Suppressor macrophage treated with lipopolysaccharide for 4 hours (primary cell): ENCODE measurements around the gene CIDEA.

Experiments
- DNase-seq: peaks from one replicate; pipeline ENCODE4 v3.0.0-alpha.2; 2020

CIDEA gene

GRCh38 chr18:12302391-12303147 lies 48.4 kb downstream of the CIDEA start:
- DNase-seq = no peak

GRCh38 chr18:12304351-12305210 lies 50.4 kb downstream of the CIDEA start:
- DNase-seq = no peak

GRCh38 chr18:12305211-12305610 lies 51.0 kb downstream of the CIDEA start:
- no peak for DNase-seq

GRCh38 chr18:12305930-12306629 lies 51.9 kb downstream of the CIDEA start:
- DNase-seq = no peak

- peak; percentile 62 for DNase-seq
Observed at GRCh38 chr18:12306752-12307700, 52.9 kb downstream of the CIDEA start.

- peak; percentile 91 for DNase-seq
Observed at GRCh38 chr18:12307701-12308385, 53.7 kb downstream of the CIDEA start, which contains the start of gene TUBB6. TSS of gene TUBB6 (plus strand) at chr18:12308241. CDS start at chr18:12308293, 52 bp downstream.

- peak; percentile 96 for DNase-seq
Observed at GRCh38 chr18:12308386-12309100, 54.4 kb downstream of the CIDEA start.

- peak; percentile 51 for DNase-seq
Observed at GRCh38 chr18:12309683-12310198, 55.6 kb downstream of the CIDEA start.

GRCh38 chr18:12310762-12311161 lies 56.6 kb downstream of the CIDEA start:
- DNase-seq = no peak

GRCh38 chr18:12312976-12313375 lies 58.8 kb downstream of the CIDEA start:
- DNase-seq = no peak

- no peak for DNase-seq
Observed at GRCh38 chr18:12313530-12314245, 59.5 kb downstream of the CIDEA start.

GRCh38 chr18:12314591-12315305 lies 60.6 kb downstream of the CIDEA start:
- DNase-seq = no peak

- no peak for DNase-seq
Observed at GRCh38 chr18:12315490-12315889, 61.3 kb downstream of the CIDEA start.

- no peak for DNase-seq
Observed at GRCh38 chr18:12315911-12316310, 61.8 kb downstream of the CIDEA start.

GRCh38 chr18:12317664-12318333 lies 63.6 kb downstream of the CIDEA start:
- peak; percentile 9 for DNase-seq

GRCh38 chr18:12318334-12318697 lies 64.2 kb downstream of the CIDEA start:
- no peak for DNase-seq

GRCh38 chr18:12318857-12319256 lies 64.7 kb downstream of the CIDEA start:
- DNase-seq = no peak

GRCh38 chr18:12321333-12321732 lies 67.2 kb downstream of the CIDEA start:
- no peak for DNase-seq
